ENCODE data around the gene TMEM50B.
"Not testable (repeated sequence)": the region's sequence is repeated elsewhere in the genome, so short reads cannot be mapped to it uniquely, and the experiment has no call there.

The TMEM50B gene

DNA sequence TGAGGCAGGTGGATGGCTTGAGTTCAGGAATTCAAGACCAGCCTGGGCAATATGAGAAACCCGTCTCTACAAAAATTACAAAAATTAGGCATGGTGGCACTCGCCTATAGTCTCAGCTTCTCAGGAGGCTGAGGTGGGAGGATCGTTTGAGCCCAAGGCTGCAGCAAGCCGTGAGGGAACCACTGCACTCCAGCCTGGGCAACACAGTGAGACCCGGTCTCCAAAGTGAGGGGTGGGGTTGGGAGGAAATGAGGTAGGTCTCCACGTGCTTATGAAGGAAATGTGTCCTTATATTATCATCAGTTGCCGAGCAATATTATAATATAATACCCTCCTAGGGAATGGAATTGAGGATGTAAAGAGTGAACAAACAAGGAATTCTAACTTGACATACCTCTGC, 2.7 kb downstream of the TMEM50B start:
- DNase-seq, result no peak
- Histone ChIP-seq H3K27ac (no peak overlapping the region), H3K27me3 (replicated peaks) (no peaks in the 10 kb centered on the region), H3K4me3 (ENCODE audit: low read depth, low read length) (no peak overlapping the region), H3K36me3 (replicated peaks) (no peaks in the 10 kb centered on the region)
- in situ Hi-C loops (cut with HindIII; ENCODE audit: low pct_ligation_motif_present, low sequenced_read_pairs), result no loop called here
- TF ChIP-seq, protein P1, sequence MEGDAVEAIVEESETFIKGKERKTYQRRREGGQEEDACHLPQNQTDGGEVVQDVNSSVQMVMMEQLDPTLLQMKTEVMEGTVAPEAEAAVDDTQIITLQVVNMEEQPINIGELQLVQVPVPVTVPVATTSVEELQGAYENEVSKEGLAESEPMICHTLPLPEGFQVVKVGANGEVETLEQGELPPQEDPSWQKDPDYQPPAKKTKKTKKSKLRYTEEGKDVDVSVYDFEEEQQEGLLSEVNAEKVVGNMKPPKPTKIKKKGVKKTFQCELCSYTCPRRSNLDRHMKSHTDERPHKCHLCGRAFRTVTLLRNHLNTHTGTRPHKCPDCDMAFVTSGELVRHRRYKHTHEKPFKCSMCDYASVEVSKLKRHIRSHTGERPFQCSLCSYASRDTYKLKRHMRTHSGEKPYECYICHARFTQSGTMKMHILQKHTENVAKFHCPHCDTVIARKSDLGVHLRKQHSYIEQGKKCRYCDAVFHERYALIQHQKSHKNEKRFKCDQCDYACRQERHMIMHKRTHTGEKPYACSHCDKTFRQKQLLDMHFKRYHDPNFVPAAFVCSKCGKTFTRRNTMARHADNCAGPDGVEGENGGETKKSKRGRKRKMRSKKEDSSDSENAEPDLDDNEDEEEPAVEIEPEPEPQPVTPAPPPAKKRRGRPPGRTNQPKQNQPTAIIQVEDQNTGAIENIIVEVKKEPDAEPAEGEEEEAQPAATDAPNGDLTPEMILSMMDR (IDR thresholded peaks at IDR 0.05; ENCODE audit: low read depth, low read length, missing control alignments), result no peak

DNA sequence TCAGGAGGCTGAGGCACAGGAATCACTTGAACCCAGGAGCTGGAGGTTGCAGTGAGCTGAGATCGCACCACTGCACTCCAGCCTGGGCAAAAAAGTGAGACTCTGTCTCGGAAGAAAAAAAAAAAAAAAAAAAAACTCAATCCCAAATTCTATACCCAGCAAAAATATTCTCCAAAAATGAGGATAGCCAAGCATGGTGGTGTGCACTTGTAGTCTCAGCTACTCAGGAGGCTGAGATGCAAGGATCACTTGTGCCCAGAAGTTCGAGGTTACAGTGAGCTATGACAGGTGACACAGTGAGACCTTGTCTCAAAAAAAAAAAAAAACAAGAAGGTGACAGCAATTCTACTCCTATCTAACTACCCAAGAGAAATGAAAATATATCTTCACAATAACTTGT, 6.4 kb downstream of the TMEM50B start:
- H3K27ac ChIP-seq, result no peak overlapping the region
- in situ Hi-C loops (cut with HindIII; ENCODE audit: low pct_ligation_motif_present, low sequenced_read_pairs), result no loop called here
- TF ChIP-seq, protein P1 (IDR thresholded peaks at IDR 0.05; ENCODE audit: low read depth, low read length, missing control alignments), result no peak
- H3K4me3 ChIP-seq (ENCODE audit: low read depth, low read length), result no peak overlapping the region
- H3K36me3 ChIP-seq (replicated peaks), result no peaks in the 10 kb centered on the region
- no peak for DNase-seq
- no peaks in the 10 kb centered on the region for H3K27me3 ChIP-seq (replicated peaks)

- Histone ChIP-seq H3K4me3 (ENCODE audit: low read depth, low read length) (no peak overlapping the region), H3K27ac (no peak overlapping the region), H3K36me3 (replicated peaks) (no peaks in the 10 kb centered on the region), H3K27me3 (replicated peaks) (no peaks in the 10 kb centered on the region)
- in situ Hi-C loops (cut with HindIII; ENCODE audit: low pct_ligation_motif_present, low sequenced_read_pairs), result no loop called here
- DNase-seq, result no peak
- TF ChIP-seq, protein P1 (IDR thresholded peaks at IDR 0.05; ENCODE audit: low read depth, low read length, missing control alignments), result no peak
Observed at GRCh38 chr21:33470701-33471100, 9.1 kb downstream of the TMEM50B start.

GRCh38 chr21:33469183-33469582, 10.6 kb downstream of the TMEM50B start:
- in situ Hi-C loops (cut with HindIII; ENCODE audit: low pct_ligation_motif_present, low sequenced_read_pairs); H3K4me3 ChIP-seq (ENCODE audit: low read depth, low read length); H3K36me3 ChIP-seq (replicated peaks); H3K27ac ChIP-seq; DNase-seq; H3K27me3 ChIP-seq (replicated peaks): not testable (repeated sequence)

- Histone ChIP-seq H3K27ac (no peak overlapping the region), H3K27me3 (replicated peaks) (no peaks in the 10 kb centered on the region), H3K36me3 (replicated peaks) (peaks cover 11% of the 10 kb centered on the region), H3K4me3 (ENCODE audit: low read depth, low read length) (no peak overlapping the region)
- in situ Hi-C loops (cut with HindIII; ENCODE audit: low pct_ligation_motif_present, low sequenced_read_pairs), result no loop called here
- TF ChIP-seq, protein P1 (IDR thresholded peaks at IDR 0.05; ENCODE audit: low read depth, low read length, missing control alignments), result no peak
- no peak for DNase-seq
Observed at GRCh38 chr21:33461538-33462250, 18.1 kb downstream of the TMEM50B start.

DNA sequence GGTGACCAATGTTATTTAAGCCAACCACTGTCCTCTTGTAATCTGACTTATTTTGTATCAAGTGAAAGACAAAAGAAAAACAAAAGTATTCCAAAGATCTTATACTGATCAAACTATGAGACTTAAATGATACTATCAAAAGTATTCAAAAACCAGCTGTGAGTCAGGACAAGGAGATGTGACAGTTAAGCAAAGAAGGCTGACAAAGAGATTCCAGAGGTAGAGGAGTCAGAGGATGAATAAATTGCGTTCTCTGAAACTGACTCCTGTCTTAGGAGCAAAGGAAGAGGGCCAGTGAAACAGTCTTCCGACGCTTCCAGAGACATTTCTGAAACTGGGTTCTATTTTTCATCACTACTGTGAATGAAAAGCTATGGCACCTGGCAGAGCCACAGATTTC, 20.9 kb downstream of the TMEM50B start:
- Histone ChIP-seq H3K4me3 (ENCODE audit: low read depth, low read length) (no peak overlapping the region), H3K27me3 (replicated peaks) (no peaks in the 10 kb centered on the region), H3K27ac (no peak overlapping the region), H3K36me3 (replicated peaks) (peaks cover 19% of the 10 kb centered on the region)
- in situ Hi-C loops (cut with HindIII; ENCODE audit: low pct_ligation_motif_present, low sequenced_read_pairs), result no loop called here
- DNase-seq, result no peak
- TF ChIP-seq, protein P1 (IDR thresholded peaks at IDR 0.05; ENCODE audit: low read depth, low read length, missing control alignments), result no peak
